ENCODE data around the gene KANK4. TPM values are rescaled to one million over a fixed set of nuclear protein-coding genes. Genes with fewer than 3 reads are reported as not detected.

The KANK4 gene
- total and polyA plus RNA-seq, 2 of the 8 experiments (the other 6 are each of a cell fraction or from before 2014, with no cell fraction given) = 0.22 to 0.26 TPM

DNA sequence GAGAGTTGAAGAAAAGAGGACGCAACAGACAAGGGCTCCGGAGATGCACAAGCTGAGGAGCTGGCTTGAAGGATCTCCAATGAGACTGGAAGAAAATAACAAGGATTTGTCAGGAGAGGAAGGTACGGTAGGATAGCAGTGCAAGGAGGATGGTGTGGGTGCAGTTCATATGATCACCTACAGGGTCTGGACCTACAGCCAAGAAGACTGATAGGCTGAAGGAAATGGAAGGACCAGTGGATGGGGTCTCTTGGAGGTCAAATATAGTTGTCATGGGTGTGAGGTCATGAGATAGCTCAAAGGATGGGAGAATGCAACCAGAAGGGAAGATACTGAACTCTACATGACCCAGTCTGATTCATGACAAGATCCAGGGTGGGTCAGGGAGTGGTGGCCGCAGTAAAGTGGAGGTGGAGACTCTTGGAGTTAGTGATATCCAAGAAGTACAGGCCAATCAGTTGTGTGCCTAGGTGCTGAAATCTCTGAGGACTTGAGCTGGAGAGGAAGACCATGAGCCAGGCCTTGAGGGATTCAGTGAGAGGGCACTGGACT is 15.3 kb upstream of the KANK4 start:
- H3K79me1 ChIP-seq (ENCODE audit: low read depth, low read length) = no peaks in the 10 kb centered on the region
- ChIA-PET POLR2A (ENCODE audit: partially characterized antibody) (interaction anchor here (0.7 to 1.0 kb wide), 3 partner anchors 9 to 139 kb away, joined by 3 to 4 read pairs (median 3); no protein-coding TSS in a partner anchor), CTCF (ENCODE audit: partially characterized antibody) (interaction anchor here (0.9 to 2.8 kb wide), 9 partner anchors 10 to 103 kb away, joined by 3 to 19 read pairs (median 4); partner anchors contain the start of gene KANK4)
- H3K79me2 ChIP-seq (ENCODE audit: control insufficient read depth in 1 of 2, insufficient read depth in 2 of 2, low read length in 2 of 2) = no peaks in the 10 kb centered on the region
- H3K9ac ChIP-seq (replicated peaks in 1 of 4; ENCODE audit: extremely low read depth in 1 of 4, low read depth in 3 of 4, low read length in 3 of 4) = no peak overlapping the region
- no peaks in the 10 kb centered on the region for H4K20me1 ChIP-seq (replicated peaks in 1 of 2; ENCODE audit: control insufficient read depth in 1 of 2, insufficient read depth in 2 of 2, low read length in 2 of 2)
- no peaks in the 10 kb centered on the region for H3K27me3 ChIP-seq (replicated peaks in 1 of 4; ENCODE audit: control insufficient read depth in 3 of 4, extremely low read depth in 1 of 4, insufficient read depth in 3 of 4, low read length in 3 of 4)
- H2BK12ac ChIP-seq (ENCODE audit: low read depth, low read length) = no peak overlapping the region
- H2BK20ac ChIP-seq (ENCODE audit: low read length) = no peak overlapping the region
- no peak overlapping the region for H3K4ac ChIP-seq (replicated peaks; ENCODE audit: insufficient read length, low read depth, low read length)
- H2BK120ac ChIP-seq (replicated peaks; ENCODE audit: low read depth, low read length) = no peak overlapping the region
- H4K91ac ChIP-seq (replicated peaks; ENCODE audit: insufficient read length, low read length) = no peak overlapping the region
- H2AFZ ChIP-seq (ENCODE audit: low read length) = no peak overlapping the region
- H2AK5ac ChIP-seq (ENCODE audit: low read depth, low read length) = no peak overlapping the region
- no peak overlapping the region for H2BK5ac ChIP-seq (ENCODE audit: low read depth, low read length)
- H3K27ac ChIP-seq (ENCODE audit: low read depth, low read length) = no peak overlapping the region
- no peaks in the 10 kb centered on the region for H3K36me3 ChIP-seq (ENCODE audit: control insufficient read depth in 2 of 4, insufficient read depth in 4 of 4, low read length in 3 of 4)
- H3K4me2 ChIP-seq (ENCODE audit: insufficient read depth in 1 of 2, low read depth in 2 of 2, low read length in 2 of 2) = no peak overlapping the region
- DNase-seq (ENCODE audit: low read depth in 1 of 2, low spot score in 2 of 2) (no peak), FAIRE-seq (no peak)
- no peak overlapping the region for H4K5ac ChIP-seq (ENCODE audit: insufficient read length, low read depth, low read length)
- H3K4me1 ChIP-seq (replicated peaks in 1 of 4; ENCODE audit: control insufficient read depth in 3 of 4, insufficient read depth in 4 of 4, low read length in 3 of 4) = peaks cover 0 to 17% (median 6%) of the 10 kb centered on the region in 4 experiments; a peak in 6 of 7 replicates
- H3K4me3 ChIP-seq (ENCODE audit: extremely low read depth in 1 of 4, insufficient read depth in 2 of 4, low read depth in 3 of 4, low read length in 4 of 4) = no peak overlapping the region
- H3K18ac ChIP-seq (ENCODE audit: extremely low read depth, low read length) = no peak overlapping the region
- no peaks in the 10 kb centered on the region for H3K9me3 ChIP-seq (ENCODE audit: insufficient read depth in 2 of 2, low read depth in 1 of 2, low read length in 1 of 2)
- TF ChIP-seq EP300 (IDR thresholded peaks at IDR 0.05; ENCODE audit: borderline replicate concordance in 1 of 2, low read depth in 2 of 2, low read length in 2 of 2) (no peak), HDAC6 (IDR thresholded peaks at IDR 0.05; ENCODE audit: low read depth, low read length) (no peak), CBX5 (IDR thresholded peaks at IDR 0.05; ENCODE audit: low read depth, low read length) (no peak), POLR2A (IDR thresholded peaks at IDR 0.05; ENCODE audit: control extremely low read depth in 1 of 2, low read depth in 2 of 2, low read length in 2 of 2) (no peak), SRF (IDR thresholded peaks at IDR 0.05; ENCODE audit: low read depth, low read length) (no peak), SIX5 (IDR thresholded peaks at IDR 0.05; ENCODE audit: low read depth, low read length) (no peak)
- TF ChIP-seq, protein P1, sequence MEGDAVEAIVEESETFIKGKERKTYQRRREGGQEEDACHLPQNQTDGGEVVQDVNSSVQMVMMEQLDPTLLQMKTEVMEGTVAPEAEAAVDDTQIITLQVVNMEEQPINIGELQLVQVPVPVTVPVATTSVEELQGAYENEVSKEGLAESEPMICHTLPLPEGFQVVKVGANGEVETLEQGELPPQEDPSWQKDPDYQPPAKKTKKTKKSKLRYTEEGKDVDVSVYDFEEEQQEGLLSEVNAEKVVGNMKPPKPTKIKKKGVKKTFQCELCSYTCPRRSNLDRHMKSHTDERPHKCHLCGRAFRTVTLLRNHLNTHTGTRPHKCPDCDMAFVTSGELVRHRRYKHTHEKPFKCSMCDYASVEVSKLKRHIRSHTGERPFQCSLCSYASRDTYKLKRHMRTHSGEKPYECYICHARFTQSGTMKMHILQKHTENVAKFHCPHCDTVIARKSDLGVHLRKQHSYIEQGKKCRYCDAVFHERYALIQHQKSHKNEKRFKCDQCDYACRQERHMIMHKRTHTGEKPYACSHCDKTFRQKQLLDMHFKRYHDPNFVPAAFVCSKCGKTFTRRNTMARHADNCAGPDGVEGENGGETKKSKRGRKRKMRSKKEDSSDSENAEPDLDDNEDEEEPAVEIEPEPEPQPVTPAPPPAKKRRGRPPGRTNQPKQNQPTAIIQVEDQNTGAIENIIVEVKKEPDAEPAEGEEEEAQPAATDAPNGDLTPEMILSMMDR (IDR thresholded peaks at IDR 0.05; ENCODE audit: control extremely low read depth in 1 of 3, insufficient read depth in 1 of 3, low read depth in 1 of 3, low read length in 3 of 3) = peak in 1 of 3 experiments; percentile 26; a peak in 1 of 4 replicates
- H3K23ac ChIP-seq (ENCODE audit: insufficient read length) = no peak overlapping the region
- no peak overlapping the region for H3K14ac ChIP-seq (ENCODE audit: insufficient read length)
- H3K56ac ChIP-seq (replicated peaks; ENCODE audit: insufficient read length, low read depth, low read length) = no peak overlapping the region
- no peak overlapping the region for H2BK15ac ChIP-seq (ENCODE audit: low read length)
- H3K23me2 ChIP-seq (ENCODE audit: low read depth, low read length) = peaks cover 1% of the 10 kb centered on the region; the same call in 1 of the 2 replicates
- H4K8ac ChIP-seq (ENCODE audit: extremely low read depth, insufficient read depth, low read length) = no peak overlapping the region
- 93% methylated on average over 4 of the region's 4 CpGs; no CpG with 5 or more reads in 1 of the 2 experiments for WGBS, 2 experiments (ENCODE audit: extremely low coverage in 1 of 2, insufficient coverage in 1 of 2, insufficient read length in 1 of 2, insufficient replicate concordance in 2 of 2, low coverage in 1 of 2, low lambda C conversion rate in 2 of 2, missing lambda C conversion rate in 1 of 2)

All from H1 (cell line).